AG04450 (cell line): ENCODE results near the gene TARM1. TPM values are rescaled to one million over a fixed set of nuclear protein-coding genes. Genes with fewer than 3 reads are reported as not detected.

Experiments used
- CTCF ChIA-PET: fragments of 300-600, 350-600 bp; formaldehyde crosslinking; extraction: SDS; loops from one replicate; lab custom pipeline; 2022; ENCODE audit warnings: antibody characterized with exemption, inconsistent platforms; lab: Charles Lee
- POLR2A ChIA-PET: fragments of 350-600 bp; formaldehyde crosslinking; extraction: SDS; loops from one replicate; lab custom pipeline; 2021; ENCODE audit warnings: antibody characterized with exemption, inconsistent platforms; lab: Yijun Ruan, JAX
- DNase-seq: peaks from one replicate; pipeline ENCODE4 v3.0.0-alpha.2; 2011; ENCODE audit warnings: low read depth, low spot score
- H3K27ac ChIP-seq: one replicate; pipeline ENCODE4 v1.5.1; 2012; ENCODE audit warnings: low read depth, low read length, control low read depth
- H3K27me3 ChIP-seq: one replicate; pipeline ENCODE4 v1.6.0; 2012; ENCODE audit warnings: low read length; ENCODE audit not compliant: control insufficient read depth, insufficient read depth
- H3K4me3 ChIP-seq: 2 replicates; pipeline ENCODE4 v1.5.1; 2011; ENCODE audit warnings: mild to moderate bottlenecking, low read depth, low read length, control low read depth
- H3K9me3 ChIP-seq: 2 replicates; pipeline ENCODE4 v1.5.1; 2012; ENCODE audit warnings: low read length; ENCODE audit not compliant: control insufficient read depth, insufficient read depth
- polyA plus RNA-seq: library from polyadenylated mRNA; depleted of rRNA; stranded (reverse); fragments of >200 nt; gene quantifications from 2 replicates; pipeline ENCODE4 v1.2.3, GENCODE V29; 2011
- TF ChIP-seq, protein P1 (sequence below): IDR thresholded peaks from 2 replicates; pipeline ENCODE4 v1.5.1; 2011; ENCODE audit warnings: low read depth, low read length, control low read depth, inconsistent platforms

TARM1 gene
- polyA plus RNA-seq, 1 experiment: not detected

DNA sequence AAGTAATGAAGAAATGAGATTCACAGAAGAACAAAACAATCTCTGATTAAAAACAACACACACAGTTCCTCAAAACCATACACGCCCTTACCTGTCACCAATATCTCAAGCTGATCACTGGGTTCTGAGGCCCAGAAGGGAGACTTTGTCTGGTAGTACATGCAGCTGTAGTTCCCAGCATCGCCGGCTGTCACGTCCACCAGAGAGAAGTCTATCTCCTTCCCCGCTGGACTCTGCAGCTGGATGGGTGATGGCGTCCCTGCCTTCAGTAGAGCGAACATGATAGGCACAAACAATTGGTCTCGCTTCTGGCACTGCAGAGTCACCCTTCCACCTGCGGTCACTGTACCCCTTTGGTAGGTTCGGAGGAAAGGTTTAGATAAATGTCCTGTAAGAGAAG, 7.3 kb downstream of the TARM1 start:
- H3K9me3 ChIP-seq: peaks cover 6% of the 10 kb centered on the region
- TF ChIP-seq, protein P1, sequence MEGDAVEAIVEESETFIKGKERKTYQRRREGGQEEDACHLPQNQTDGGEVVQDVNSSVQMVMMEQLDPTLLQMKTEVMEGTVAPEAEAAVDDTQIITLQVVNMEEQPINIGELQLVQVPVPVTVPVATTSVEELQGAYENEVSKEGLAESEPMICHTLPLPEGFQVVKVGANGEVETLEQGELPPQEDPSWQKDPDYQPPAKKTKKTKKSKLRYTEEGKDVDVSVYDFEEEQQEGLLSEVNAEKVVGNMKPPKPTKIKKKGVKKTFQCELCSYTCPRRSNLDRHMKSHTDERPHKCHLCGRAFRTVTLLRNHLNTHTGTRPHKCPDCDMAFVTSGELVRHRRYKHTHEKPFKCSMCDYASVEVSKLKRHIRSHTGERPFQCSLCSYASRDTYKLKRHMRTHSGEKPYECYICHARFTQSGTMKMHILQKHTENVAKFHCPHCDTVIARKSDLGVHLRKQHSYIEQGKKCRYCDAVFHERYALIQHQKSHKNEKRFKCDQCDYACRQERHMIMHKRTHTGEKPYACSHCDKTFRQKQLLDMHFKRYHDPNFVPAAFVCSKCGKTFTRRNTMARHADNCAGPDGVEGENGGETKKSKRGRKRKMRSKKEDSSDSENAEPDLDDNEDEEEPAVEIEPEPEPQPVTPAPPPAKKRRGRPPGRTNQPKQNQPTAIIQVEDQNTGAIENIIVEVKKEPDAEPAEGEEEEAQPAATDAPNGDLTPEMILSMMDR: no peak
- ChIA-PET POLR2A (no interaction called here), CTCF (no interaction called here)
- no peak overlapping the region for H3K4me3 ChIP-seq
- no peak overlapping the region for H3K27ac ChIP-seq
- DNase-seq: no peak
- no peaks in the 10 kb centered on the region for H3K27me3 ChIP-seq

DNA sequence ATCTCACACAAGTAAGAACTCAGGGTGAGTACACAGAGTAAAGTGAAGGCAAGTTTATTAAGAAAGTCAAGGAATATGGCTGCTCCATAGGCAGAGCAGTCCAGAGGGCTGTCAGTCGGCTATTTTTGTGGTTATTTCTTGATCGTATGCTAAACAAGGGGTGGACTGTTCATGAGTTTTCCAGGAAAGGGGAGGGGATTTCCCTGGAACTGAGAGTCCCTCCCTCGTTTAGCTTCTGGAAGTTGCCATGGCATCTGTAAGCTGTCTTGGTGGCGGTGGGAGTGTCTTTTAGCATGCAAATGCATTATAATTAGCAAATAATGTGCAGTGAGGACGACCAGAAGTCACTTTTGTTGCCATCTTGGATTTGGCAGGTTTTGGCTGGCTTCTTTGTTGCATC, 11.7 kb downstream of the TARM1 start:
- ChIA-PET POLR2A (no interaction called here), CTCF (no interaction called here)
- TF ChIP-seq, protein P1: no peak
- Histone ChIP-seq H3K9me3 (peaks cover 6% of the 10 kb centered on the region), H3K27me3 (no peaks in the 10 kb centered on the region), H3K4me3 (no peak overlapping the region), H3K27ac (no peak overlapping the region)
- DNase-seq: no peak

DNA sequence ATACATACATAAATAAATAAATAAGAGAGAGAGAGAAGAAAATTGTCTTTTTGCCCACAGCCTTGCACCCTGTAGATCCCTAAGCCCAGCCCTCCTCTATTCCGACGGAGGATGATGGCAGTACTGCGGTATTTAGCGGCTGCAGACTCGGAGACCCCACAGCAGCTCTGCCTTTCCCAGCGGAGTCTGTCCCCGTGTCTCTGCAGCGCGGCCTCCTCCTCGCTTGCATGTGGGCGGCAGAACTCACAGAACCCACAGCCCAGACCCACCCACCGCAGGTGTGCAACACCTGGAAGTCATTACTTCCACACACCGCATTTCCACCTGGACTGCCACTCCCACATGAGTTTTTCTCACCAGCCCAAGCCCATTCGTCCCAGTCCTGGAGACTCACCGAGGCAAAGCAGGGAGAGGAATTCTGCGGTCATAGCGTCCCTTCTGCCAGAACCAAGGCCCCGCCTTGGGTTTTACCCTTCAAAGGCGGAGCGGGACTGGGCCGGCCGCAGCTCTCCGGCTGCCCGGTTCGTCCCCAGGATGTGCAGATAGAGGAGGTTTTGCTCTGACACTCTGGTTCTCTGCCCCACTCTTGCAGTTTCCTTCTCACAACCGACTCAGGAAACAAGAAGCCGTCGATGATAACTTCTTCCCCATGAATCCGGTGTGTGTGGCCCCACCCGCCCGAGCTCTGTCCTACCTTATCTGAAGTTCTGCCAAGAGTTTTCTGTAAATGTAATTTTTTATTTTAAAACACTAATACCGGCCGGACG, 17.6 kb downstream of the TARM1 start, which contains the start of gene VSTM1:
Gene VSTM1 (minus strand): TSS at position 548 of the 767 bp plus-strand sequence. CDS start 120 bp downstream, at position 428.
- DNase-seq: no peak
- TF ChIP-seq, protein P1: no peak
- Histone ChIP-seq H3K4me3 (no peak within 1 kb of the TSS), H3K27me3 (no peaks in the 10 kb centered on the region), H3K27ac (no peak within 1 kb of the TSS), H3K9me3 (peaks cover 3% of the 10 kb centered on the region; the same call in 1 of the 2 replicates)
- CTCF ChIA-PET: no interaction called here
- POLR2A ChIA-PET: no interaction called here

DNA sequence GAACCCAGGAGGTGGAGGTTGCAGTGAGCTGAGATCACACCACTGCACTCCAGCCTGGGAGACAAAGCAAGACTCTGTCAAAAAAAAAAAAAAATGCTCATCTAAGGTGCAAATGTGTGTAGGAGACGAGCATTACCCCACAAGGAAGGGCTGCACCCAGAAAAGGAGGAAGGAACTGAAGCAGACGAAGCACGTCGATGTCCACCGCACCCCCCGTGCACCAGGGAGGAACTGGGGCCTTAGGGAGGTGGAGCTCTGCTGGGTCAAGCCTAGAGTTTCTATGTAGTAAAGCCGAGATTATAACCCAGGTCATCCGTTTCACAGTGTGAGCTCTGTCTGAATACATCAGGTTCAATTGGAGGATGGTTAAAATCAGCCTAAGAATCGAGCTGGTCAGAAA, 18.5 kb downstream of the TARM1 start:
- POLR2A ChIA-PET: no interaction called here
- no peak overlapping the region for H3K4me3 ChIP-seq
- TF ChIP-seq, protein P1: no peak
- peaks cover 3% of the 10 kb centered on the region; the same call in 1 of the 2 replicates for H3K9me3 ChIP-seq
- CTCF ChIA-PET: no interaction called here
- no peaks in the 10 kb centered on the region for H3K27me3 ChIP-seq
- no peak for DNase-seq
- no peak overlapping the region for H3K27ac ChIP-seq

DNA sequence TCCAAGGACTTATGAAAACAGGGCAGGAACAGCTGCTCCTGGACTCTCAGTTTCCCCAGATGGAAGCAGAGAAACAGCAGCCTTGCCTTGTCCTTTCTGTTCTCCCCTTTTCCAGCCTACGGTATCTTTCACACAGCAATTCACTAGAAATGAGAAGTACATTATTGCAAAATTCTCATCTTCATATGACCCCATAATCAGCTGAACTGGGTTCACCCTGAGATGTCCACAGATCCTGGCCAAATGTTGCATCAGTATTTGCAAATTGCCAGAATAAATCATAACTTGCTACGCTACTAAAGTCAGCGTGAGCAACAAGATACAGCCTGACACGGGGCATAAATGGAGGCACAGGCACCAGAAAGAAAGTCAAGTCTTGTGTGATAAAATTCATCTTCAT, 33.5 kb downstream of the TARM1 start:
- TF ChIP-seq, protein P1: no peak
- DNase-seq: no peak
- Histone ChIP-seq H3K9me3 (no peaks in the 10 kb centered on the region), H3K27me3 (peaks cover 4% of the 10 kb centered on the region), H3K27ac (no peak overlapping the region), H3K4me3 (no peak overlapping the region)
- ChIA-PET POLR2A (no interaction called here), CTCF (no interaction called here)
